HG03521 (cell line): ENCODE measurements around the gene PLEKHM1.

Experiments used
- ATAC-seq: cut with Tn5 transposase; IDR thresholded peaks from one replicate; pipeline ENCODE4 v1.9.1; 2021; ENCODE audit warnings: mild to moderate bottlenecking, moderate library complexity; ENCODE audit not compliant: unreplicated experiment

Gene PLEKHM1

GRCh38 chr17:45428931-45429338 lies 61.6 kb downstream of the PLEKHM1 start:
- no peak for ATAC-seq

- ATAC-seq: no peak
These were observed 62.4 kb downstream of the PLEKHM1 start for GRCh38 chr17:45428050-45428617.

- no peak for ATAC-seq
These were observed 63.2 kb downstream of the PLEKHM1 start for GRCh38 chr17:45427181-45427835.

DNA sequence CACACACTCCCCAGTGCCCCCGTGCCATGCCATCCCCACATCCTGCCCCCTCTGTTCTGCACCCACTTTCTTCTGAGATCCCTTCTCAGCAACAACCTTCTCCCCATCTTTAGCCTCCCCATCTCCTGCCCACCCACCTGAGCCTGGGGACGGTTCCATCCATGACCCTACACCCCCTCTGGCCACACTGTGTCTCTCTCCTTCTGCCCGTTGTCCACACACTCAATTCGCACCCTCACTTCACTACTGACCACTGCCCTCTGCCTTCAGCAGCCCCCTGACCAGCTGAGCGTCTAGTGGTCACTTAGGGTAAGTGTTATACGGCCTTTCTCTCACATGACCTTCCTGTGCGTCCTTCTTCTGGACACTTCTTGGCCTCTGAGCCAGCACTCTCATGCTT lies 64.0 kb downstream of the PLEKHM1 start:
- ATAC-seq: no peak

DNA sequence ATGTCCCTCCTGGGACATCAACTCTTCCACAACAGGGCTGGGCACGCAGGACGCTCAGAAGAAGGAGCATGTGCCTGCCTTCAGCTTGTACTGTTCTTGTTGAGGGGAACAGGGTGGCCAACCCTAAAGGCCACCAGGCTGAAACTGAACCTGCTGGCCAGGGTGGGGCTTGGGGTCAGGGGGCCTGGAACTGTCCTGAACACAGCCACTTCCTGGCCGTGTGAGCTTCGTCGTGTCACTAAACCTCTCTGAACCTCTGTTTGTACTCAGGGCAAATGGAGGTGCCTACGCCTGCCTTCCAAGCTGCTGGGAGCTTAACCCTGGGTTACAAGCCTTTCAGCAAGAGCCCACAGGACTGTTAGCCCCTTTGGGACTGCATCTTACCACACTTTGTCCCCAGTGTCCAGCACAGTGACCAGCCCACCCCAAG lies 64.5 kb downstream of the PLEKHM1 start:
- ATAC-seq: no peak

DNA sequence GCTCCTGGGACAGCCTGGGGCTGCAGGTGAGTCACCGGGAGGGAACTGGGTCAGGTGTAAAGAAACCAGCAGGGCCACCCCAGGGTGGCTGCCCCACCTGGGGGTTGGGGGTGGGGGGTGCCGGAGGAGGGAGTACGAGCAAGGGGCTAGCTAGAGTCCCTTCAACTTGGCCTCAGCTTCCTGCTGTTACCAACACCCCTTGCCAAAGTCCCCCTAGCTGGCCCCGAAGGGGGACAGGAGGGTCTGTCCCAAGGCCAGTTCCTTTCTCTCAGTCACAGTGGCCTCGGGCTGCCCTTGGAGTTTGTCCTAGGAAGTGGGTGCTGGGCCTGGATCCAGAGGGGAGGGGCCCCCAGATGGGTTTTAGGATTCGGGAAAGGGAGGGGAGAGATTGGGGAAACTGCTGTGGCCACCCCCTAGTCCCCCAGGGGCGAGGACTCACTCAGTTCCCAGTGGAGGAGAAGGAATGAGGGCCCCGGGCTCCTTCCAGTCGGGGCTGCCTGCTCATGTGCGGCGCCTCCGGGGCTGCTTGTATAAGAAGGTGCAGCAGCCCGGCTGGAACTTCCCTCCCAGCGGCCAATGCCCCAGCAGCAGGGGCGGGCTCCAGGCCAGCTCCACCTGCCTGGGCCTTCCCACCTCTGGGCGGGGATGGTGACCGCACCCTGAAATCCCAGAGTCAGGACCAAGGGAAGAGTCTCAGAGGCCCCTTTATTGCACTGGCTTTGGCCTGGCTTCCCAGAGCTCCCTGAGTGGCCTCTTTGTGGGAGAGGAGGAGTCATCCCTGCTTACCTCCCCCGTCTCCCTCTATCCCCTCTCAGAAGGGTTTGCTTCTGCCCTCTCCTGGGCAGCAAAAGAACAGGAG lies 65.2 kb downstream of the PLEKHM1 start:
- no peak for ATAC-seq

DNA sequence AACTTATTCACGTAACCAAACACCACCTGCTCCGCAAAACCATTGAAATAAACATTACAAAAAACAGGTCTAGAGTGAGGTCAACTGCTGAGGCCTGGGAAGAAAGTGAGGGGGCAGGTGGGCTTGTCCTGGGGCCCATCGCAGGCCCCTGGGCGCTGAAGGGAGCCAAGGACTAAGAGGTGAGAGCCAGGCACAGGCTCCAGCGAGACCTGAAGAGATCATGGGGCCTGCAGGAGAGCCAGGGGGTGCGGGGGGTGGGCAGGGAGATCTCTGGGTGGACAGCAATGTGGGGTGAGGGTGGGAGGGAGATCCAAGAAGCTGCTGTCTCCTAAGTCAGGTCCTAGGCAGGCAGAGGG lies 65.8 kb downstream of the PLEKHM1 start:
- ATAC-seq: no peak

GRCh38 chr17:45423975-45424335 lies 66.6 kb downstream of the PLEKHM1 start:
- ATAC-seq: no peak

GRCh38 chr17:45423304-45423974 lies 67.1 kb downstream of the PLEKHM1 start:
- no peak for ATAC-seq

GRCh38 chr17:45414990-45415881 lies 75.3 kb downstream of the PLEKHM1 start:
- ATAC-seq: no peak

DNA sequence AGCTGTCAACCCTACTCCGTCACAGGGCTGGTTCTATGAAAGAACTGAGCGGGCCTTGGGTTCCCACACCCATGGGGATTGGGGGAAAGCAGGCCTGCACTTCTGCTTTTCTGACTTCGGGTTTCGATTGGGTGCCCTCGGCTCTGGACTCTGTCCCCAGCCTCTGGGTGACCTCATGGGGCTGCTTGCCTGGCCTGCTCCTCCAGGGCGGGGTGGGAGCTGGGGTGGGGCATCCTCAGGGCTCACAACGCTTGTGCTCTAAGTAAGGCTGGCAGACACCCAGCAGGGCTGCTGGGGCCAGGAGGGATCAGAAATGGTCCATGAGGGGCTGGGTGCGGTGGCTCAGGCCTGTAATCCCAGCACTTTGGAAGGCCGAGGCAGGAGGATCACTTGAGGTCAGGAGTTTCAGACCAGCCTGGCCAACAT lies 77.0 kb downstream of the PLEKHM1 start:
- ATAC-seq: no peak

GRCh38 chr17:45411348-45412105 lies 79.0 kb downstream of the PLEKHM1 start:
- ATAC-seq: no peak

DNA sequence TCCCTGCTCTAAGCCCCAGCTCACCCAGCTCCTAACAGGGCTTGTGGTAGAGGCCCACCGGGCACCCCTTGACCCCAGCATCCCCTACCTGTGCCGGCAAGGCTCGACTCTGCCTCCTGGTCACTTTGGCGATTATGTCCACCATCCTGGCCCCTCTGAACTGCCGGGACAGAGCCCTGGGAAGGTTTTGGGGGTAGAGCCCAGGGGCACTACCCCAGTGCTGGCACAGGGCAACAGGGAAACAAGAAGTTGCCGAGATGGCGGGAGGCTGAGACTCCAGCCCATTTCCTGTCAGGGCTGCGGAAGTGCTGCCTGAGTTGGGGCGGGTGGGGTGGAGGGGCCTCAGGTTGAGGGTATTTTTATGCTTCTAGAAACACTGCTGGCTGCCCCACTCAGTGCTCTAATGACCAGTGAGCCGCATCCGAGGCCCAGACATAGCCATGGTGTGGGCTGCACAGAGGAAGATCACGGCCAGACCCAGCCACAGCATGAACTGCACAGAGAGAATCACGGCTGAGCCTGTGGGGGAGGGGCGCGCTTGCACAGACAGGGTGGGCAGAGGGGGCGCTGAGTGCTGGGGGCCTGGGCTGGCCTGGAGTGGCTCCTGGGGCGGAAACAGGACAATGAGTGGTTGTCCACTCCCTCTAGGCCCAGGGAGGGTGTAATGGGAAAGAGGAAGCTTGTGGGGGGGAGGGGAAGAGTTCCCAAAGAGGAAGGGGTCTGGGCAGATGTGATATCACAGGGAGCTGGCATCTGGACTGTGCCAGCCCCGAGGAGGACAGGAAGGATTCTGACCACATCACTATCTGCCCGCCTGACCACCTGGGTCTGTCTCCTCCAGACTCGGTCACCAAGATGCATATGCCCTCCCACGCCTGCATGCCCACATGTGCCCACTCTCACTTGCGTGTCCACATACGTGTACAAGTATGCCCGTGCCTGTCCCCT lies 80.1 kb downstream of the PLEKHM1 start:
- no peak for ATAC-seq

GRCh38 chr17:45409659-45410076 lies 80.9 kb downstream of the PLEKHM1 start:
- no peak for ATAC-seq

DNA sequence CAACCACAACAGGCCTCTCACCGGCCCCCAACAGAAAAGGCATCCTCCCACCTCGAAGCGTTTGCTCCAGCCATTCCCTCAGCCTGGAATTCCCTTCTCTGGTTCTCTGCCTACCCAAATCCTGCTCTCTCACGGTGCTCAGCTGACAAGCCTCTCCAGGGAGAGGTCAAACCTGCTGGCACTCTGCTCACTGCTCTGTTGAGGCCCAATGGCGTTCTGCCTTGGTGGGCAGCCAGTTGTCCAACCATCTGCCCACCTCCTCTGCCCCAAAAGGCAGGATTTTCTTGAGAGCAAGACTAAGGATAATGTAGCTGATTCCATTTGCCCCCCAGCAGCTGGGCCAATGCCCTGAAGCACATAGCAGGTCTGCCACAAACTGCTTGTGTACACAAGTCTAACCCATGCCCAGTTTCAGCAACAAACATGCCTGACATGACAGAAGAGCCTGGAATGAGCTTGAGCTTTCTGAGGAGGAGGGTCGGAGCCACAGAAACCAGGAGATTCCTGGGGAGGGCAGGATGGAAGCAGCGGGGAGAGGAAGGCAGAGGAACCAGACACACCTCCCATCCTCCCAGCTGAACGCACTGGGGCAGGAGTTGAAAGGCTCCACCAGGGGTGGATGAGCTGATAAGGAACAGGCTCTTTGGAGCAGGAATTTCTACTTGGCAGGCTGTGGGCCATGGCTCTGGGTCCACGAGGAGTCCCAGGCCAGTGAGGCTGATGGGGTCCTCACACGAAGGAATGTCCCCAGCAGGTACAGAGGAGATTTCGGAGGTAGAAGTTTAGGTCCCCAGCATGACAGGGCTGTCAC lies 81.7 kb downstream of the PLEKHM1 start:
- no peak for ATAC-seq

- no peak for ATAC-seq
These were observed 84.4 kb downstream of the PLEKHM1 start for GRCh38 chr17:45406107-45406506.

DNA sequence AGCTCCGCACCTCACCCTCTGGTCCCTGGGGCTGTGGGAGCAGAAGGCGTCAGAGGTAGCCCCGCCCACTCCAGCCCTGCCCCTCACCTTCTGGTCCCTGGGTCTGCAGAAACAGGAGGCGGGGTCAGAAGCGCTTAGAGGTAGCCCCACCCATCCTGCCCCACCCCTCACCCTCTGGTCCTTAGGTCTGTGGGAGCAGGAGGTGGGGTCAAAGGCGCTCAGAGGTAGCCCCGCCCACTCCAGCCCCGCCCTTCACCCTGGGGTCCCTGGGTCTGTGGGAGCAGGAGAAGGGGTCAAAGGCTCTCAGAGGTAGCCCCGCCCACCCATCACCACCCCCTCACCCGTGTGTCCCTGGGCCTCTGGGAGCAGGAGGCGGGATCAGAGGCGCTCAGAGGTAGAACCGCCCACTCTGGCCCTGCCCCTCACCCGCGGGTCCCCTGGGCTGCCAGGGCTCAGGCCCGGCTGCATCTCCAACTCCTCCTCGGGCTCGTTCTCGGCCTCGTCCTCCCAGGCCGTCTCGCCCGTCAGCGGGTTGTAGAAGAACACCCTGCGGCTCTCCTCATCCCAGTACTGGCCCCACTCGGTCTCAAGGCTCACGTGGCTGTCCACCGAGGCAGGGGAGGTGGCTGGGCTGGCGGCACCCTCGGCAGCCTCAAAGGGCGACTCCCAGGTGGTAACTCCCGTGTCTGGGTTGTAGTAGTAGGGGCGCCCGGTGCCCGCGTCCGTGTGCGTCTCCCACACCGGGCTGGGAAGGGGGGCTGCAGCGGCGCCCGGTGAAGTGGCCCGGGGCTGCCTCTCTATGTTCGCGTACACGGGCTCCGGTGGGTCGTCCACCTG lies 85.1 kb downstream of the PLEKHM1 start:
- no peak for ATAC-seq
